Raji (cell line): Measurements from ENCODE around the gene FAF1.

Experiments
- POLR2A ChIP-seq: IDR thresholded peaks from 2 replicates; pipeline ENCODE4 v1.6.1; 2011; ENCODE audit warnings: low read depth, low read length, control low read depth; ENCODE audit not compliant: insufficient read depth

The FAF1 gene

DNA sequence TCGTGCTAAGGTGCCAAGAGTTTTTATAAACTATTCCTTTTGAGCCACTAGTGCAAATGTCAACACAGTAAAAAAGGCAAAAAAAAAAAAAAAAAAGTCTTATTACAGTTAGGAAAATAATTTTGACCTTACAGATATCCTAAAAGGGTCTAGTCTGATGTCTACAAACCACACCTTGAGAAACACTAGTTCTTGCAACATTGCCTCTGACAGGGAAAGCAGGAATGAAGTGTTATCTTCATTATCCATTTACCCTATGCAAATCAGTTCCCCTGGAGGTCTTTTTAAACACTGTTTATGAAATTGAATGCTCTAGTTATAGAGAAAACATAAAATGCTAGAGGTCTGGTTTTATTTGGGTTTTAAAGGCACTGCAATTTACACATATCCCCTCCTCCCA, 421.6 kb downstream of the FAF1 start:
- TF ChIP-seq POLR2A = no peak

DNA sequence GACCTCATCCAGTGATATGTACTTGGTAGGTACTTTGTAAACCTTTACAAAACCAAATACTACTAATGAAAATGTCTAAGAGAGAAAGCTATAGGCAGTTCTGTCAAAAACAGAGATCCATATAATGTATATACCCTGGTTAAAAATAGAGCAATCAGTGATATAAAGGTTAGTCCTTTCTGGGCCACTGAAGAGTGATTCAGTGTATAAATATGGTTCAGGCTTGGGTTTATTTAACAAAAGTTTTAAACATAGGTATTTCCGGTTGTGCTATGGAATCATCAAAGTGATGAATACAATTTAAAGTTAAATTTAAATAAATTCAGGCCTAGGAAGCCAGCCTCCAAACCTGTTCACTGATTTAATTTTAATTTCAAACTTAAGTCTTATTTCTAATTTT, 428.5 kb downstream of the FAF1 start:
- TF ChIP-seq POLR2A = no peak

DNA sequence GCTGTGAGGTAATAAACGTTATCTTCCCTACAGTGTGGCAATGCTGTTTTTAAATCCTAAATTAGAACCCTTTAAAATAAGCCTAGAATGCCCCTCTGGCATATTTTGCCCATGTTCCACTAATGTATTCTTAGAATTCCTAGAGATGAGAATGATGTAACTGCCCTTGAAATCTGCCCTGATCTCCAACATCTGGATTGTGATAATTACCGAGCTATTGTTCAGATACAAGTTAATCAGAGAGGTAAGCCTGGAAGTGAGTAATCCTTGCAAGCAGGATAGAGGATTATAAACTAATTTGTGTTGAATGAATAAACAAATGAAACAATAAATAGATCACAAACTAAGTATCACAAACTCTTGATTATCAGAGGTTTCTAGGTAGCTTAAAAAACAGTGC, 429.0 kb downstream of the FAF1 start:
- TF ChIP-seq POLR2A = no peak

DNA sequence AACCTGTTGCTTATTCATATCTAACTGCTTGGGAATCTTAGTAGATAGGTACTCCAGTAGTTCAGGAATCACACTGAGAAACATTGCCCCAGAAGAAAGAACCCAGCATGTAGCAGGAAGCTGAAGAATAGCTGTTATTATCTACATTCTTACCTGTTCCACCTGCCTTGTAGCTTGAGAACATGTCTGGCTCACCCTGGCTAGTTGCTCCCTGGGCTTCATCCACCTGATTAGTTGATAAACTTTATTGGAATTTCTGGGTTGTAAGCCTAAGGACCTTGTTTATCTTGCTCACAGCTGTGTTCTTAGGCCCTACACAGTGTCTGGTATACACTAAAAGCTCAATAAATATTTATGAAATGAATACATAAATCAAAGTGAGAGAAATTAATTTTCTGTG, 430.6 kb downstream of the FAF1 start:
- TF ChIP-seq POLR2A = no peak

DNA sequence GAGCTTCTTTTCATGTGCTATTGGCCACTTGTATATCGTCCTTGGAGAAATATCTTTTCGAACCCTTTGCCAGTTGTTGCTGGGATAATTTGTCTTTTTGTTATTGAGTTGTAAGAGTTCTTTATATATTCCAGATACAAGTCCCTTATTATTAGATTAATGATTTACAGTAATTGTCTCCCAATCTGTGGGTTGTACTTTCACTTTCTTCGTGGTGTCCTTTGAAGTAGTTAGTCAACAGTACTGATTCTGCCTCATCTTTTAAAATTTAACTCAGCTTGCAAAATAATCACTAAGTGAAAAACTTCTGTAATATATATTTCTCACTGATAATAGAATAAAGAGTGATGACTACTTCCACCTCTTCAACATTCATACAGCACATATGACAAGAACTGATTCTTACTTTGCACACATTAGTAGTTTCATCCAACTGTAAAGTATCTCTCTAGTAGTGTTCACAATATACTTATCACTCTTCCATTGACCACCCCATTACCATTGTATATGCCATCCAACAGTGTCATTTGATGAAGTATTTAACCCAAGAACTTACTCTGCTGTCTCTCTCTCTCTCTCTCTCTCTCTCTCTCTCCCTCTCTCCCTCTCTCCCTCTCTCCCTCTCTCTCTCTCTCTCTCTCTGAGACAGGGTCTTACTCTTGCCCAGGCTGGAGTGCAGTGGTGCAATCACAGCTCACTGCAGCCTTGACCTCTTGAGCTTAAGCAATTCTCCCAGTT, 432.6 kb downstream of the FAF1 start:
- TF ChIP-seq POLR2A = no peak

DNA sequence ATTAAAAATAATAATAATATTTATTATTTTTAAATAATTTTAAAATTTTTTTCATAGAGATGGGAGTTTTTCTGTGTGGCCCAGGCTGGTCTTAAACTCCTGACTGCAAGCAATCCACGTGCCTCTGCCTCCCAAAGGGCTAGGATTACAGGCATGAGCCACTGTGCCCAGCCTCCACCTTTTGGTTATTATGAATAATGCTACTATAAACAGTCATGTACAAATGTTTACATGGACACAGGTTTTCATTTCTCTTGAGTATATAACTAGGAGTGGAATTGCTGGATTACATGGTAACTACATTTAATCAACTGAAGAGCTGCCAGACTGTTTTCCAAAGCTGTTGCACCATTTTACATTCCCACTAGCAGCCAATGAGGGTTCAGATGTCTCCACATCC, 433.6 kb downstream of the FAF1 start:
- TF ChIP-seq POLR2A = no peak

DNA sequence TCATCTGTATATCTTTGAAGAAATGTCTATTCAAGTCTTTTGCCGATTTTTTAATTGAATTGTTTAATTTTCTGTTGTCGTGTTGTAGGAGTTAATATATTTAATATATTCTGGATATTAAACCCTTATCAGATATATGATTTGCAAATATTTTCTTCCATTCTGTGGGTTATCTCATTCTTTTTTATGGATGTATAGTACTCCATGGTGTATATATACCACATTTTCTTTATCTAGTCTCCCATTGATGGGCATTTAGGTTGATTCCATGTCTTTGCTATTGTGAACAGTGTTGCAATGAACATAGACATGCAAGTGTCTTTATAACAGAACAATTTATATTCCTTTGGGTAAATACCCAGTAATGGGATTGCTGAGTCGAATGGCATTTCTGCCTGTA, 436.5 kb downstream of the FAF1 start:
- TF ChIP-seq POLR2A = no peak

DNA sequence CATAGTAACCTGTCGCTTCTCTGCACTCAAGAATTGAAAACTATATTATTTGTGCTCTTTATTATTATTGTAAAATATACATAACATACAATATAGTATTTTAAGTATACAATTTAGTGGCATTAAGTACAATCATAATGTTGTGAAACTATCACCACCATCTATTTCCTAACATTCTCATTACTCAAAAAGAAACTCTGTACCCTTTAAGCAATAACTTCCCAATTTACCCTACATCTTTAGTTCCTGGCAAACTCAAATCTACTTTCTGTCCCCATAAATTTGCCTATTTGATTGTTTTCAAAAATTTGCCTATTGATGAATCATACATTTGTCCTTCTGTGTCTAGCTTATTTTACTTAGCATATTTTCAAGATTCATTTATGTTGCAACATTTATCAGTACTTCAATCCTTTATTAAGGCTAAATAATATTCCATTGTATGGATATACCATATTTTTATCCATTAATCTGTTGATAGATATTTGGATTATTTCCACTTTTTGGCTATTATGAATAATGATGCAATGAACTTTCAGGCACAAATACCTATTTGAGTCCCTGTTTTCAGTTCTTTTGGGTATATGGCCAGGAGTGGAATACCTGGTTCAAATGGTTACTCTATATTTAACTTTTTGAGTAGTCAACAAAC, 437.2 kb downstream of the FAF1 start:
- TF ChIP-seq POLR2A = no peak

DNA sequence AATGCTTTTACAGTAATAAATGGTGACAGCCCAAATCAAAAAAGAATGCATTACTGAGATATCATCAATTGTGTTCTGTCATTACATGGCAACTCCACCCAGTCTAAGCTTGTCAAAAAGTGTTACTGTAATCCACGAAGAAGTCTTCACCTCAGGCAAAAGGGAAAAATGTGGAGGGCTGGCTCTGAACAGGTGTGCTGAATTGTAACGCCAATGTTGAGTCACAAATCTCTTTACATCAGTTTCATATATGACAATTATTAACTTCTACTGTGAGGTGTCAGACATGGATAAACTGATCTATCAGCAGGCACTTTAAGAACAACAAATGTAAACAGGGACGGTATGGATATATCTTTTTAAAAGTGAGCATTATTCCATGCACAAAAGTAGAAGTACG, 438.4 kb downstream of the FAF1 start:
- TF ChIP-seq POLR2A = no peak

DNA sequence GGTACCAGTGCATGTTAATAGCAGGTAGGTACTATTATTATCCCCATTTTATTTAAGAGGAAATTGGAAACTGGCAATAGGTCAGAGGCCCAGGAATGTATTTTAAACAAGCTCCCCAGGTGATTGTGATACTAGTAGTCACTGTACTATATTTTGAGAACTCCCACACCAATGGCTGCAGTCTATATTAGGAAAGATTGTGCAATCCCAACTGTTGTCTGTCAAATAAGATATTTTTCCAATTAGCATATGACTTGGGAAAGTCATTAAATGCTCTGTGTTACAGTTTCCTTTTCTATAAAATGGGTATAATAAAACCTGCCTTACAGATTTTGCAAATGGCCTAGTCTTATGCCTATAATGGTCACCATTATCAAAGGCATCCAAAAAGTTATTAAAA, 442.6 kb downstream of the FAF1 start:
- no peak for TF ChIP-seq POLR2A

DNA sequence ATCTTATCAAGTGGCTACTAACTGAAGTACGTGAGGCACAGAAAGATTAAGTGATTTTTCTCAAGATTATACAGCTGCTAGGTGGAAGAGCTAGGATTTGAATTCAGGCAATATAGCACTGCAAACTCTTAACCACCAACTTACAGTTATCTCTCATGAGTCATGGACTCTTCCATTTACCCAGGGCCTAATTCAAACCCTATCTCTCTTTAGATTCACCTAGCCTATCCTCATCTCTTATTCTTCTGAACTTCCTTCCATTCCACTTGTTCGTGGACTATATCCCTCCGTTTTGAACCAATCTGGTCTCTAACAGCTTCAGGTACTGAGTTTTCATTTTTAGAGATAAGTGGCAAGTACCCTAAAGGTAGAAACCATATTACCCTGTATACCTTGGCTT, 444.0 kb downstream of the FAF1 start:
- TF ChIP-seq POLR2A = no peak

DNA sequence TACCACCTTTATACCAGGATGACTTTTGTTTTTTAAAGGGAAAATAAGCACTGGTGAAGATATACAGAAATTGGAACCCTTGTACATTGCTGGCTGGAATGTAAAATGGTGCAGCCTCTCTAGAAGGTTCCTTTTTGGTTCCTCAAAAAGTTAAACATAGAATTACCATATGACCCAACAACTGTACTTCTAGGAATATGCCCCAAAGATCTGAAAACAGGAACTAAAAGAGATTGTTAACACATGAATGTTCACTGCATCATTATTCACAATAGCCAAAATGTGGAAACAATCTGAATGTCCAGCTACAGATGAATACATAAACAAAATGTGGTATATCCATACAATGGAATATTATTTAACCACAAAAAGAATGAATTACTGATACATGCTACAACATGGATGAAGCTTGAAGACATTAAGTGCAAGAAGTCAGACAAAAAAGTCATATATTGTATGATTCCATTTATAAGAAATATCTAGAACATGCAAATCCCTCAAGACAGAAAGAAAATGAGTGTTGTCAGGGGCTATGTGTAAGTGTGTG, 452.0 kb downstream of the FAF1 start:
- no peak for TF ChIP-seq POLR2A

DNA sequence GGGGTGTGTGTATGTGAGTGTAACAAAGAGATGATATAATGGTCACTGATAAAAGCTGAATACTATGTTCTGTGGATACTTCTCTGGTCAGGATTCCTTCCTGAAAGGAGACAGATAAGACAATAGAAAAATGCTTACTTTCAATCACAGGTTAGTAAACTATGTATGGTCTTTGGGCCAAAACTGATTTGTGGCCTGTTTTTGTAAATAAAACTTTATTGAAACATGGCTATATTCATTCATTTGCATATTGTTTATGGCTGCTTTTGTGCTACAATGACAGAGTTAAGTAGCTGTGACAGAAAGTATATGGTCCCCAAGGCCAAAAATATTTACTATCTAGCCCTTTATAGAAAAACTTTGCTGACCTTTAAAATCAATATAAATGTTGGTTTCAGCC, 454.6 kb downstream of the FAF1 start:
- no peak for TF ChIP-seq POLR2A

DNA sequence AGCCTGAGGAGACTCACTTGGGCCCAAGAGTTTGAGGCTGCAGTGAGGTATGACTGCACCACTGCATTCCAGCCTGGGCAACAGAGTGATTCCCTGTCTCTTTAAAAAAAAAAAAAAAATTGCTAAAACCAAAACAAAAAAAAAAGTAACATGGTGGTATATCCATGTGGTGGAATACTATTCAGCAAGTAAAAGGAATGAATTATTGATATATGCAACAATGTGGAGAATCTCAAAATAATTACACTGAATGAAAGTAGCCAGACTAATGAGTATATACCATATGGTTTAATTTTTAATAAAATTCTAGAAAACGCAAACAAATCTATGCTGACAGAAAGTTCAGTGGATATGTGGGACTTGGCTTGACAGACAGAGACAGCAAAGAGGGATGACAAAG, 456.6 kb downstream of the FAF1 start:
- no peak for TF ChIP-seq POLR2A

DNA sequence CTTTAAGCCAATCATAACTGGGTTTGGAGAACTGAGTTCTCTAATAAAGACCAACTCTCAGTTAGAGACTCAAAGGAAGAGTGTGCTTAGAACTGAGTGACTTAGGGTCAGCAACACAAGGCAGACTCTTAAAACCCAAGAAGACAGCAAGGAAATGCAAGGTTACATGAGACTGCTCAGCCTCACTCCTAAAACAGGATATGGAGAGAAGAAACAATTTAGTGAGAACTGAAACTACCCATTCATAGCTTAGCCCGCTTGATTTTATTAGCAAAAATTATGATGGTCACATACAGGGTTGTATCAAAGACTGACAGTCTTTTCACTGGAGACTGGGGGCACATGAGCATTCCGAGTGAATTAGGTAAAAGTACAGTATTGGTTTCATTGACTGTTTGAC, 457.9 kb downstream of the FAF1 start:
- no peak for TF ChIP-seq POLR2A

DNA sequence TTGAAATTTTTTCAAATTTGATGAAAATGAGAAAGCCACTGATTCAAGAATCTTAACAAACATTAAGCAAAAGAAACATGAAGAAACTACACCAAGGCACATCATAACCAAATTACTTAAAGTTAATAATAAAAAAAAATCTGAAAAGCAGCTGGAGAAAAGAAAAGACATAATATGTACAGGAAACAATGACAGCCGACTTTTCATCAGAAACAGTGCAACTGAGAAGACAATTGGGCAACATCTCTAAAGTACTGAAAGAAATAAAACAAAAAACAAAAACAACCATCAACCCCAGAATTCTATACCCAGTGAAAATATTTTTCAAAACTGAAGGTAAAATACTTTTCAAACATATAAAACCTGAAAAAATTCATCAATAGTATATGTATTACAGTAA, 463.1 kb downstream of the FAF1 start:
- TF ChIP-seq POLR2A = no peak

DNA sequence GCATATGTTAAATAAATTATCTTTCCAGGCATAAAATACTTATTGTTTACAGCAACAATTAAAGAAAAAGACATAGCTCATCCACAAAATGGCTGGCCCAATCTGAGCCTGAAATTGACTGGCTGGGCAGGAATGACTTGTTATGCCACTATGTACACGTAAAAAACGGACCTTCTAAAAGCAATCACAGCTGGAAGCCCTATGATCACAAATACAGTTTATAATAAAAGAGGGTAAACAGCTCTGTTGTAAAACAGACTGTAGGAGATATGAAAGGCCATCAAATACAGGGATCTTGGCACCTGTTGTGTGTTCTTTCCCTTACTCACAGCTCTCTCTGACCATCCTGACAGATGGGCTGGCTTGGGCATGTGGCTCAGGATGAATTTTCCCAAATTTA, 466.4 kb downstream of the FAF1 start:
- TF ChIP-seq POLR2A = no peak
